ENCODE data around the gene SLC2A9.
A peak's percentile ranks its signal among the peaks of the same experiment; 100 is the strongest.

SLC2A9 gene

GRCh38 chr4:9923195-9923812 lies 98.0 kb downstream of the SLC2A9 start:
- DNase-seq: no peak

- DNase-seq: no peak
Observed at GRCh38 chr4:9921326-9921725, 100.0 kb downstream of the SLC2A9 start.

- DNase-seq: no peak
Observed at GRCh38 chr4:9920029-9920428, 101.3 kb downstream of the SLC2A9 start.

GRCh38 chr4:9919047-9919446 lies 102.2 kb downstream of the SLC2A9 start:
- DNase-seq: no peak

- no peak for DNase-seq
Observed at GRCh38 chr4:9918484-9918883, 102.8 kb downstream of the SLC2A9 start.

GRCh38 chr4:9916937-9917336 lies 104.4 kb downstream of the SLC2A9 start:
- no peak for DNase-seq

GRCh38 chr4:9916346-9916745 lies 105.0 kb downstream of the SLC2A9 start:
- DNase-seq: no peak

- DNase-seq: no peak
Observed at GRCh38 chr4:9913846-9914245, 107.5 kb downstream of the SLC2A9 start.

GRCh38 chr4:9906996-9907395 lies 114.3 kb downstream of the SLC2A9 start:
- no peak for DNase-seq

- no peak for DNase-seq
Observed at GRCh38 chr4:9904976-9905587, 116.2 kb downstream of the SLC2A9 start.

- DNase-seq: no peak
Observed at GRCh38 chr4:9903317-9903716, 118.0 kb downstream of the SLC2A9 start.

- DNase-seq: peak; percentile 29
Observed at GRCh38 chr4:9901257-9901656, 120.0 kb downstream of the SLC2A9 start.

- DNase-seq: peak; percentile 76
Observed at GRCh38 chr4:9900633-9901032, 120.7 kb downstream of the SLC2A9 start.

- no peak for DNase-seq
Observed at GRCh38 chr4:9899306-9900055, 121.8 kb downstream of the SLC2A9 start.

- peak; percentile 86 for DNase-seq
Observed at GRCh38 chr4:9898596-9899305, 122.5 kb downstream of the SLC2A9 start.

- DNase-seq: peak; percentile 51
Observed at GRCh38 chr4:9895333-9895705, 126.0 kb downstream of the SLC2A9 start.

- peak; percentile 95 for DNase-seq
Observed at GRCh38 chr4:9894644-9895332, 126.5 kb downstream of the SLC2A9 start.

- no peak for DNase-seq
Observed at GRCh38 chr4:9893329-9894108, 127.8 kb downstream of the SLC2A9 start.

- DNase-seq: no peak
Observed at GRCh38 chr4:9891740-9892139, 129.6 kb downstream of the SLC2A9 start.

GRCh38 chr4:9891056-9891455 lies 130.2 kb downstream of the SLC2A9 start:
- peak; percentile 59 for DNase-seq

- DNase-seq: no peak
Observed at GRCh38 chr4:9889306-9889705, 132.0 kb downstream of the SLC2A9 start.

GRCh38 chr4:9885958-9886357 lies 135.3 kb downstream of the SLC2A9 start:
- DNase-seq: no peak
